ENCODE results near the gene IER3. TPM values are rescaled to one million over a fixed set of nuclear protein-coding genes. Genes with fewer than 3 reads are reported as not detected.
A peak's percentile ranks its signal among the peaks of the same experiment; 100 is the strongest.

The IER3 gene
- total and polyA plus RNA-seq, 7 donors: 3.1 to 321 (median 18.5) TPM

GRCh38 chr6:30709101-30709868, 35.1 kb downstream of the IER3 start:
- intact Hi-C loops (cut with DNase I): no loop called here
- Histone ChIP-seq H3K4me3 (no peak overlapping the region), H3K4me1 (no peaks in the 10 kb centered on the region), H3K9me3 (no peaks in the 10 kb centered on the region), H3K27ac (no peak overlapping the region), H3K27me3 (ENCODE audit: insufficient read depth in 3 of 3, low read length in 2 of 3) (no peaks in the 10 kb centered on the region), H3K36me3 (ENCODE audit: insufficient read depth in 1 of 2, low read depth in 1 of 2) (peaks cover 0 to 77% of the 10 kb centered on the region in 2 donors)
- no peak for DNase-seq
- no peak for TF ChIP-seq CTCF (IDR thresholded peaks at IDR 0.05)
- ATAC-seq: no peak
- 95 to 100% (median 98%) methylated on average over 2 of the region's 2 CpGs for WGBS, 3 donors

DNA sequence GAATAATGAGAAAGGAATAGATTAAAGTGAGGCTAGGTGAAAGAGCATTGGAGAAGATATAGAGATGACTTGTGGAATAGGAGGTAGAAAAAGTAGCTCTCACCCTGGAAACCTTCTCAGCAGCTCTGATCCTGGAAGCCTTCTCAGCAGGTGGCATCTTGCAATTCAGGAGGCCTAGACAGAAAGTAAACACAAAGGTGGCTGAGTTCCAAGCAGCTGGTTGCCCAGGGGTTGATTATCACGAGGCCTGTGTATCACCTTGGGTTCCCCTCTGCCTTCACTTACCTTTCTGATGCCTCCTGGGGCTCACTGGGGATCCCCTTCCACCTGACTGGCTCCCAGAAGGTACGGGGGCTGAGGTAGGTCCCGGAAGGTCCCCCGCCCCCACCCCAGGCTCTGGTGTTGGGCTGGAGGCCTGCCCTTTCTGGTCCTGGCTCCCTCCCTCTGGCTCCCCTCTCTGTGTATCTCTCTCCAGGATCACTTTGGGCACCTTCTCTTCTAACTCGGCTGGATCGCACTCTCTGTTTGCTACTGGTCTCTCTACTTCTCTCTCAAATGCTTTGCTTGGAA, 37.0 kb downstream of the IER3 start:
- TF ChIP-seq CTCF (IDR thresholded peaks at IDR 0.05): no peak
- H3K36me3 ChIP-seq (ENCODE audit: insufficient read depth in 1 of 2, low read depth in 1 of 2): peaks cover 0 to 76% of the 10 kb centered on the region in 2 donors
- ATAC-seq (no peak), DNase-seq (no peak)
- H3K27me3 ChIP-seq (ENCODE audit: insufficient read depth in 3 of 3, low read length in 2 of 3): no peaks in the 10 kb centered on the region
- H3K27ac ChIP-seq: no peak overlapping the region
- intact Hi-C loops (cut with DNase I): no loop called here
- WGBS, 3 donors: 58 to 72% (median 68%) methylated on average over 6 of the region's 6 CpGs
- no peaks in the 10 kb centered on the region for H3K4me1 ChIP-seq
- H3K4me3 ChIP-seq: no peak overlapping the region
- H3K9me3 ChIP-seq: no peaks in the 10 kb centered on the region

DNA sequence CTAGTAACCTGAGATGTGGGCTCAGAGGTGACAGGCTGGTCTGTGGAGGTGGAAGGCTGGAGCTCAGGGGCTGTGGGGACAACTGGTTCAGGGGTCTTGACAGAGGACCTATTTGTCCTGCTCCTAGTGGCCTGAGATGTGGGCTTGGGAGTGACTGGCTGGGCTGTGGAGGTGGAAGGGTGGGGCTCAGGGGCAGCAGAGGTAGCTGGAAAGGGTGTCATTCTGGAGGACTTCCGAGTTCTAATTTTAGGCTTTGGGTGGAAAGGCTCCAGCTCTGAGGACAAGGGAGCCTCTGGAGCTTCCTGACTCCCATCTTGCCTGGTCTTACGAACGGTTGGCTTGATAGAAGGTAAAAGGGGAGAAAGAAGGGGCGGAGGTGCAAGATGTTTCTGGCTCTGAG, 38.7 kb downstream of the IER3 start:
- no peaks in the 10 kb centered on the region for H3K4me1 ChIP-seq
- H3K9me3 ChIP-seq: no peaks in the 10 kb centered on the region
- no peaks in the 10 kb centered on the region for H3K27me3 ChIP-seq (ENCODE audit: insufficient read depth in 3 of 3, low read length in 2 of 3)
- DNase-seq (no peak), ATAC-seq (peak; percentile 64 to 94 (median 86))
- no peak overlapping the region for H3K27ac ChIP-seq
- intact Hi-C loops (cut with DNase I): no loop called here
- no peak overlapping the region for H3K4me3 ChIP-seq
- WGBS, 3 donors: 44 to 59% (median 50%) methylated on average over 4 of the region's 4 CpGs
- peaks cover 0 to 74% of the 10 kb centered on the region in 2 donors for H3K36me3 ChIP-seq (ENCODE audit: insufficient read depth in 1 of 2, low read depth in 1 of 2)
- no peak for TF ChIP-seq CTCF (IDR thresholded peaks at IDR 0.05)

GRCh38 chr6:30703821-30704220, 40.5 kb downstream of the IER3 start:
- H3K4me1 ChIP-seq: no peaks in the 10 kb centered on the region
- ATAC-seq (no peak), DNase-seq (no peak)
- no peak overlapping the region for H3K27ac ChIP-seq
- H3K9me3 ChIP-seq: no peaks in the 10 kb centered on the region
- intact Hi-C loops (cut with DNase I): no loop called here
- 92 to 93% (median 93%) methylated on average over 4 of the region's 4 CpGs for WGBS, 3 donors
- H3K27me3 ChIP-seq (ENCODE audit: insufficient read depth in 3 of 3, low read length in 2 of 3): no peaks in the 10 kb centered on the region
- H3K4me3 ChIP-seq: no peak overlapping the region
- no peak for TF ChIP-seq CTCF (IDR thresholded peaks at IDR 0.05)
- H3K36me3 ChIP-seq (ENCODE audit: insufficient read depth in 1 of 2, low read depth in 1 of 2): peaks cover 0 to 74% of the 10 kb centered on the region in 2 donors

Data from psoas muscle (tissue), 8 donors.